Measurements from ENCODE around the gene NPHP4. TPM values are rescaled to one million over a fixed set of nuclear protein-coding genes. Genes with fewer than 3 reads are reported as not detected.
"Not testable (repeated sequence)": the region's sequence is repeated elsewhere in the genome, so short reads cannot be mapped to it uniquely, and the experiment has no call there.

The NPHP4 gene
- total RNA-seq, 8 experiments from 2014 or later: 4.5 to 20.2 (median 11.0) TPM

GRCh38 chr1:5896706-5897660, 95.2 kb downstream of the NPHP4 start:
- peaks cover 25 to 34% of the 10 kb centered on the region in 2 donors for H3K4me1 ChIP-seq (replicated peaks in 1 of 2)
- no peak overlapping the region for H3K4me3 ChIP-seq
- in situ Hi-C loops (cut with MboI; ENCODE audit: low pct_unique_long_range_greater_than_20kb in 2 of 9, low sequenced_read_pairs in 9 of 9, unreplicated experiment in 9 of 9): no loop called here
- peak in 5 of 8 experiments; percentile 29 to 44 (median 40) for ATAC-seq (replicated peaks in 6 of 8)
- 19 to 93% (median 28%) methylated on average over 1 to 25 of the region's 29 CpGs for WGBS, 10 experiments
- H3K27ac ChIP-seq: no peak overlapping the region

- in situ Hi-C loops (cut with MboI; ENCODE audit: low pct_unique_long_range_greater_than_20kb in 2 of 9, low sequenced_read_pairs in 9 of 9, unreplicated experiment in 9 of 9): no loop called here
- Histone ChIP-seq H3K4me1 (replicated peaks in 1 of 2) (peaks cover 38 to 46% of the 10 kb centered on the region in 2 donors), H3K27ac (no peak overlapping the region), H3K4me3 (no peak overlapping the region)
- WGBS, 10 experiments: 82 to 95% (median 90%) methylated on average over 4 to 30 of the region's 30 CpGs
- peak in 2 of 8 experiments; percentile 58 to 86 for ATAC-seq (replicated peaks in 6 of 8)
Observed at GRCh38 chr1:5895446-5896406, 96.5 kb downstream of the NPHP4 start.

GRCh38 chr1:5893699-5894278, 98.4 kb downstream of the NPHP4 start:
- Histone ChIP-seq H3K4me1 (replicated peaks in 1 of 2) (peaks cover 56 to 65% of the 10 kb centered on the region in 2 donors), H3K27ac (peak overlapping the region; percentile 27 to 55)
- H3K4me3 ChIP-seq; ATAC-seq (replicated peaks in 6 of 8); in situ Hi-C loops (cut with MboI; ENCODE audit: low pct_unique_long_range_greater_than_20kb in 2 of 9, low sequenced_read_pairs in 9 of 9, unreplicated experiment in 9 of 9): not testable (repeated sequence)
- WGBS, 10 experiments: 77 to 100% (median 95%) methylated on average over 2 to 11 of the region's 12 CpGs; no CpG with 5 or more reads in 3 of the 10 experiments

- no peak overlapping the region for H3K27ac ChIP-seq
- in situ Hi-C loops (cut with MboI; ENCODE audit: low pct_unique_long_range_greater_than_20kb in 2 of 9, low sequenced_read_pairs in 9 of 9, unreplicated experiment in 9 of 9): no loop called here
- H3K4me1 ChIP-seq (replicated peaks in 1 of 2): peaks cover 59 to 71% of the 10 kb centered on the region in 2 donors
- WGBS, 10 experiments: 80 to 100% (median 95%) methylated on average over 1 to 5 of the region's 8 CpGs; no CpG with 5 or more reads in 4 of the 10 experiments
- ATAC-seq (replicated peaks in 6 of 8): peak in 6 of 8 experiments; percentile 4 to 50 (median 11)
- no peak overlapping the region for H3K4me3 ChIP-seq
Observed at GRCh38 chr1:5892329-5892728, 99.9 kb downstream of the NPHP4 start.

GRCh38 chr1:5891736-5892135, 100.5 kb downstream of the NPHP4 start:
- ATAC-seq (replicated peaks in 6 of 8): peak in 2 of 8 experiments; percentile 2 to 20
- Histone ChIP-seq H3K27ac (no peak overlapping the region), H3K4me1 (replicated peaks in 1 of 2) (peaks cover 55 to 65% of the 10 kb centered on the region in 2 donors), H3K4me3 (no peak overlapping the region)
- WGBS, 10 experiments: 83 to 100% (median 96%) methylated on average over 1 to 6 of the region's 9 CpGs; no CpG with 5 or more reads in 5 of the 10 experiments
- in situ Hi-C loops (cut with MboI; ENCODE audit: low pct_unique_long_range_greater_than_20kb in 2 of 9, low sequenced_read_pairs in 9 of 9, unreplicated experiment in 9 of 9): no loop called here

- in situ Hi-C loops (cut with MboI; ENCODE audit: low pct_unique_long_range_greater_than_20kb in 2 of 9, low sequenced_read_pairs in 9 of 9, unreplicated experiment in 9 of 9): no loop called here
- Histone ChIP-seq H3K27ac (no peak overlapping the region), H3K4me1 (replicated peaks in 1 of 2) (peaks cover 51 to 59% of the 10 kb centered on the region in 2 donors), H3K4me3 (no peak overlapping the region)
- 9 to 100% (median 64%) methylated on average over 1 to 8 of the region's 8 CpGs for WGBS, 10 experiments
- ATAC-seq (replicated peaks in 6 of 8): peak in 2 of 8 experiments; percentile 46 to 59
Observed at GRCh38 chr1:5891137-5891536, 101.1 kb downstream of the NPHP4 start.

GRCh38 chr1:5890346-5891106, 101.7 kb downstream of the NPHP4 start:
- 62 to 94% (median 84%) methylated on average over 3 to 18 of the region's 22 CpGs; no CpG with 5 or more reads in 1 of the 10 experiments for WGBS, 10 experiments
- peak in 1 of 8 experiments; percentile 28 for ATAC-seq (replicated peaks in 6 of 8)
- no peak overlapping the region for H3K27ac ChIP-seq
- H3K4me3 ChIP-seq: no peak overlapping the region
- H3K4me1 ChIP-seq (replicated peaks in 1 of 2): peaks cover 51 to 56% of the 10 kb centered on the region in 2 donors
- in situ Hi-C loops (cut with MboI; ENCODE audit: low pct_unique_long_range_greater_than_20kb in 2 of 9, low sequenced_read_pairs in 9 of 9, unreplicated experiment in 9 of 9): no loop called here

- peak in 1 of 8 experiments; percentile 13 for ATAC-seq (replicated peaks in 6 of 8)
- WGBS, 10 experiments: 72 to 89% (median 78%) methylated on average over 3 to 7 of the region's 12 CpGs; no CpG with 5 or more reads in 6 of the 10 experiments
- Histone ChIP-seq H3K27ac (no peak overlapping the region), H3K4me1 (replicated peaks in 1 of 2) (peaks cover 51 to 56% of the 10 kb centered on the region in 2 donors), H3K4me3 (no peak overlapping the region)
- in situ Hi-C loops (cut with MboI; ENCODE audit: low pct_unique_long_range_greater_than_20kb in 2 of 9, low sequenced_read_pairs in 9 of 9, unreplicated experiment in 9 of 9): no loop called here
Observed at GRCh38 chr1:5889901-5890300, 102.3 kb downstream of the NPHP4 start.

GRCh38 chr1:5889462-5889861, 102.8 kb downstream of the NPHP4 start:
- ATAC-seq (replicated peaks in 6 of 8): peak in 1 of 8 experiments; percentile 7
- no peak overlapping the region for H3K27ac ChIP-seq
- no peak overlapping the region for H3K4me3 ChIP-seq
- 75 to 100% (median 97%) methylated on average over 1 to 6 of the region's 12 CpGs; no CpG with 5 or more reads in 4 of the 10 experiments for WGBS, 10 experiments
- H3K4me1 ChIP-seq (replicated peaks in 1 of 2): peaks cover 51 to 56% of the 10 kb centered on the region in 2 donors
- in situ Hi-C loops (cut with MboI; ENCODE audit: low pct_unique_long_range_greater_than_20kb in 2 of 9, low sequenced_read_pairs in 9 of 9, unreplicated experiment in 9 of 9): no loop called here

GRCh38 chr1:5888606-5889211, 103.5 kb downstream of the NPHP4 start:
- H3K27ac ChIP-seq: no peak overlapping the region
- in situ Hi-C loops (cut with MboI; ENCODE audit: low pct_unique_long_range_greater_than_20kb in 2 of 9, low sequenced_read_pairs in 9 of 9, unreplicated experiment in 9 of 9): no loop called here

GRCh38 chr1:5887971-5888361, 104.3 kb downstream of the NPHP4 start:
- WGBS, 10 experiments: 94 to 100% (median 100%) methylated on average over 1 to 6 of the region's 15 CpGs; no CpG with 5 or more reads in 7 of the 10 experiments
- H3K4me3 ChIP-seq: no peak overlapping the region
- ATAC-seq (replicated peaks in 6 of 8): no peak
- no peak overlapping the region for H3K27ac ChIP-seq
- H3K4me1 ChIP-seq (replicated peaks in 1 of 2): peaks cover 44 to 49% of the 10 kb centered on the region in 2 donors
- in situ Hi-C loops (cut with MboI; ENCODE audit: low pct_unique_long_range_greater_than_20kb in 2 of 9, low sequenced_read_pairs in 9 of 9, unreplicated experiment in 9 of 9): no loop called here

More at GRCh38 chr1:5888606-5889211, 103.5 kb downstream of the NPHP4 start:
- H3K4me1 ChIP-seq (replicated peaks in 1 of 2): peaks cover 50 to 53% of the 10 kb centered on the region in 2 donors
- H3K4me3 ChIP-seq: no peak overlapping the region
- ATAC-seq (replicated peaks in 6 of 8): peak in 1 of 8 experiments; percentile 54
- 70 to 100% (median 80%) methylated on average over 1 to 13 of the region's 13 CpGs; no CpG with 5 or more reads in 2 of the 10 experiments for WGBS, 10 experiments
